Aorta (tissue), 5 donors: ENCODE data around the gene PI4KA. TPM values are rescaled to one million over a fixed set of nuclear protein-coding genes. Genes with fewer than 3 reads are reported as not detected.
A peak's percentile ranks its signal among the peaks of the same experiment; 100 is the strongest.

Experiments
- ATAC-seq: fragments of 200-7000 bp; cut with Tn5 transposase; one replicate; pipeline ENCODE4 v1.9.1; 2022; ENCODE audit warnings: moderate library complexity; ENCODE audit not compliant: low FRiP score
- DNase-seq, 2 donors: peaks; one replicate each; pipeline ENCODE4 v3.0.0-alpha.2; 2020
- H3K27ac ChIP-seq, 2 donors: one replicate each; pipeline ENCODE4 v1.5.1; 2013; ENCODE audit warnings: low read length in 2 of 2, mild to moderate bottlenecking in 2 of 2, moderate library complexity in 2 of 2, control low read depth in 1 of 2, inconsistent platforms in 1 of 2, low read depth in 1 of 2
- H3K27me3 ChIP-seq, 2 donors: one replicate each; pipeline ENCODE4 v1.6.1; 2013; ENCODE audit warnings: control low read depth in 1 of 2, low read length in 1 of 2, mild to moderate bottlenecking in 1 of 2, moderate library complexity in 1 of 2; ENCODE audit not compliant: insufficient read depth in 2 of 2, control insufficient read depth in 1 of 2
- H3K36me3 ChIP-seq, 2 donors: one replicate each; pipeline ENCODE4 v1.6.1; 2013; ENCODE audit warnings: control low read depth in 1 of 2, low read length in 1 of 2, mild to moderate bottlenecking in 1 of 2; ENCODE audit not compliant: insufficient read depth in 2 of 2, control insufficient read depth in 1 of 2
- H3K4me1 ChIP-seq, 2 donors: one replicate each; pipeline ENCODE4 v1.6.1; 2013; ENCODE audit warnings: low read length in 2 of 2, control low read depth in 1 of 2, mild to moderate bottlenecking in 1 of 2, moderate library complexity in 1 of 2; ENCODE audit not compliant: insufficient read depth in 2 of 2, control insufficient read depth in 1 of 2
- H3K4me3 ChIP-seq, 2 donors: one replicate each; pipeline ENCODE4 v1.5.1; 2013; ENCODE audit warnings: low read length in 2 of 2, control low read depth in 1 of 2, mild to moderate bottlenecking in 1 of 2
- H3K9me3 ChIP-seq: one replicate; pipeline ENCODE4 v1.6.1; 2013; ENCODE audit warnings: mild to moderate bottlenecking, low read length; ENCODE audit not compliant: control insufficient read depth
- WGBS, 2 donors: extraction: QIAGEN DNeasy Blood & Tissue Kit; methylation state at CpG; one replicate each; pipeline ENCODE4 v1.1.7; 2013; 5-methylcytosine and 5-hydroxymethylcytosine counted together
- intact Hi-C, 2 donors: fragments of 100-400 bp; cut with DNase I; formaldehyde crosslinking; loops; one replicate each; pipeline versions ENCODE4 v1.14.2 to v1.15.0; 2022
- polyA plus RNA-seq, 2 donors: library from polyadenylated mRNA; stranded (reverse); fragments of 200-250 nt; gene quantifications; one replicate each; pipeline ENCODE4 v1.2.3, GENCODE V29; 2013
- total RNA-seq, 2 donors: library from RNA; stranded (reverse); fragmentation: NEBNext Ultra II Directional; extraction: Animal tissue kit (Norgen Biotek cat#: 25700); gene quantifications; one replicate each; pipeline ENCODE4 v1.2.1, GENCODE V29; 2021
- donor health status: healthy with polysubstance abuse.
- donor health status: Bipolar disorder and iron deficiency.
- donor health status: DM: no; HTN: no; CAD: no.
- donor health status: DM: no; HTN: no; CAD: no.
- donor health status: DM: yes; HTN: yes; CAD: no.

The PI4KA gene
- total and polyA plus RNA-seq, 4 donors, result 21.9 to 107 (median 74.8) TPM

GRCh38 chr22:20859615-20860014, 1.0 kb upstream of the PI4KA start:
- Histone ChIP-seq H3K36me3 (no peaks in the 10 kb centered on the region), H3K27ac (no peak overlapping the region)
- ATAC-seq, result no peak

GRCh38 chr22:20857838-20858614, 585 bp downstream of the PI4KA start:
- Histone ChIP-seq H3K27me3 (no peaks in the 10 kb centered on the region), H3K36me3 (no peaks in the 10 kb centered on the region), H3K9me3 (no peaks in the 10 kb centered on the region), H3K27ac (peak overlapping the region in 1 of 2 donors; percentile 60), H3K4me3 (peak overlapping the region; percentile 62 to 79), H3K4me1 (peaks cover 0 to 2% of the 10 kb centered on the region in 2 donors)
- intact Hi-C loops, result no loop called here
- DNase-seq (peak; percentile 93 to 96), ATAC-seq (peak; percentile 86)
- WGBS, 2 donors, result 0 to 1% methylated on average over 36 to 38 of the region's 38 CpGs

More at GRCh38 chr22:20859615-20860014, 1.0 kb upstream of the PI4KA start:
- WGBS, 2 donors, result 47 to 49% methylated on average over 8 of the region's 8 CpGs
- Histone ChIP-seq H3K27me3 (no peaks in the 10 kb centered on the region), H3K9me3 (no peaks in the 10 kb centered on the region), H3K4me3 (peak overlapping the region in 1 of 2 donors; percentile 24), H3K4me1 (peaks cover 0 to 2% of the 10 kb centered on the region in 2 donors)
- intact Hi-C loops, result no loop called here
- DNase-seq, result no peak

- DNase-seq (no peak), ATAC-seq (no peak)
- Histone ChIP-seq H3K36me3 (no peaks in the 10 kb centered on the region), H3K27ac (no peak overlapping the region), H3K4me3 (peak overlapping the region in 1 of 2 donors; percentile 62), H3K27me3 (no peaks in the 10 kb centered on the region), H3K4me1 (peaks cover 0 to 2% of the 10 kb centered on the region in 2 donors), H3K9me3 (no peaks in the 10 kb centered on the region)
- WGBS, 2 donors, result 33 to 43% methylated on average over 7 of the region's 7 CpGs
- intact Hi-C loops, result no loop called here
Observed at GRCh38 chr22:20857247-20857643, 1.4 kb downstream of the PI4KA start.

DNA sequence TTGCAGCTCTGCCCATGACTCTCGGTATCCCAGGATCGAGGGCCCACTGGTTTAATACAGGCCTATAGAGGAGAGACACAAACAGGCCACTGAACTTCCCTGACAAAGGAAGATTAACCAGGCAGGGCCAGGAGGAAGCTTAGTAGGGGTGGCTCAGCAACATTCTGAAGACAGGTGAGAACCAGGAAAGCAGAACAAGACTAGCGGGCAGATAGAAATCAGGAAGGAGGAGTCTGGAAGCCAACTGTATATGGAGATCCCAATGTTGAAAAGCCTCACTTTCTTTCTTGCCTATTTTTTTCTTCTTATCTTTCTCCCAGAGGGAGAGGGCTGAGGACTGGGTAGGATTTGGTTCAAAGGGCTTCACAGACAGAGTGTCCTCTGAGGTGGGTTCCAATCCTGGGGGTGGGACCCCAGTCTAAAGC, 5.4 kb downstream of the PI4KA start:
- 92 to 95% methylated on average over 3 of the region's 3 CpGs for WGBS, 2 donors
- ATAC-seq, result no peak
- Histone ChIP-seq H3K4me1 (peaks cover 0 to 2% of the 10 kb centered on the region in 2 donors), H3K27ac (no peak overlapping the region), H3K4me3 (no peak overlapping the region), H3K36me3 (no peaks in the 10 kb centered on the region), H3K27me3 (no peaks in the 10 kb centered on the region), H3K9me3 (no peaks in the 10 kb centered on the region)
- intact Hi-C loops, result no loop called here
- DNase-seq, result no peak

GRCh38 chr22:20852503-20852902, 6.1 kb downstream of the PI4KA start:
- intact Hi-C loops, result no loop called here
- no peaks in the 10 kb centered on the region for H3K27me3 ChIP-seq
- no peak for ATAC-seq
- DNase-seq, result no peak
- H3K27ac ChIP-seq, result no peak overlapping the region
- no peaks in the 10 kb centered on the region for H3K9me3 ChIP-seq
- H3K36me3 ChIP-seq, result no peaks in the 10 kb centered on the region
- WGBS, 2 donors, result 67 to 79% methylated on average over 6 of the region's 6 CpGs
- no peak overlapping the region for H3K4me3 ChIP-seq
- H3K4me1 ChIP-seq, result no peaks in the 10 kb centered on the region

DNA sequence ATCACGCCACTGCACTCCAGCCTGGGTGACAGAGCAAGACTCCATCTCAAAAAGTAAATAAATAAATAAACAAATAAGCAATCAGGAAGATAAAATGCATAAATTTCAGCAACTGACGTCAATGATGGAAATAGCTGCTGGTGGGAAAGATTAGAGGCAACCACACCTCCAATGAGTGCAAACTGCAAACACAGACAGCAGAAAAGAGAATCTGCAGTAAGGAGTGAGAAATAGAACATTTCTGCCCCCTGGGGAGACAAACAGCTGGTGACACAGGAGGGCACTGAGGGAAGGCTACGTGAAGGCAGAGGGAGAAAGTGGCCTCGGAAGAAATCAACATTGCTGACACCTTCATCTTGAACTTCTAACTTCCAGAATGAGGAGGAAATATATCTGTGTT, 6.5 kb downstream of the PI4KA start:
- 62 to 73% methylated on average over 4 of the region's 4 CpGs for WGBS, 2 donors
- Histone ChIP-seq H3K36me3 (no peaks in the 10 kb centered on the region), H3K4me3 (no peak overlapping the region), H3K9me3 (no peaks in the 10 kb centered on the region), H3K27ac (no peak overlapping the region), H3K4me1 (no peaks in the 10 kb centered on the region), H3K27me3 (no peaks in the 10 kb centered on the region)
- intact Hi-C loops, result no loop called here
- DNase-seq (no peak), ATAC-seq (no peak)

DNA sequence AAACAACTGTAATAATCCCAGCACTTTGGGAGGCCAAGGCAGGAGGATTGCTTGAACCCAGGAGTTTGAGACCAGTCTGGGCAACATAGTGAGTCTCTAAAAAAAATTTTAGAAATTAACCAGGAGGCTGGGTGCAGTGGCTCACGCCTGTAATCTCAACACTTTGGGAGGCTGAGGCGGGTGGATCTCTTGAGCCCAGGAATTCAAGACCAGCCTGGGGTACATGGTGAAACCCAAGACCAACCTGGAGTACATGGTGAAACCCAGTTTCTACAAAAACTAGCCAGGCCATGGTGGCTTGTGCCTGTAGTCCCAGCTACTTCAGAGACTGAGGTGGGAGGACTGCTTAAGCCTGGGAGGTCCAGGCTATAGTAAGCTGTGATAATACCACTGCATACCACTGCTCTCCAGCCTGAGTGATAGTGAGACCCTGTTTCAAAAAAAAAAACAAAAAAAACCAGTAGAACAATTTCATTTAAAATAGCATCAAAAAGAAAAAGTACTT, 11.2 kb downstream of the PI4KA start:
- intact Hi-C loops, result no loop called here
- H3K36me3 ChIP-seq, result no peaks in the 10 kb centered on the region
- WGBS, 2 donors, result 92 to 100% methylated on average over 2 of the region's 2 CpGs
- H3K27me3 ChIP-seq, result no peaks in the 10 kb centered on the region
- no peaks in the 10 kb centered on the region for H3K9me3 ChIP-seq
- DNase-seq (no peak), ATAC-seq (no peak)
- H3K4me3 ChIP-seq, result no peak overlapping the region
- no peaks in the 10 kb centered on the region for H3K4me1 ChIP-seq
- no peak overlapping the region for H3K27ac ChIP-seq

- DNase-seq, result no peak
- 91 to 92% methylated on average over 5 of the region's 5 CpGs for WGBS, 2 donors
- no peak for ATAC-seq
Observed at GRCh38 chr22:20844055-20845037, 14.3 kb downstream of the PI4KA start.

More at GRCh38 chr22:20844055-20845037, 14.3 kb downstream of the PI4KA start:
- Histone ChIP-seq H3K27ac (no peak overlapping the region), H3K27me3 (no peaks in the 10 kb centered on the region), H3K9me3 (no peaks in the 10 kb centered on the region), H3K36me3 (no peaks in the 10 kb centered on the region), H3K4me1 (no peaks in the 10 kb centered on the region), H3K4me3 (no peak overlapping the region)
- intact Hi-C loops, result no loop called here
